PC-3 (cell line): Measurements from ENCODE around the gene EPS8.

Source experiments
- CTCF ChIP-seq: fragments of 300-600 bp; sonication (generic); conservative IDR thresholded peaks from 2 replicates; pipeline ENCODE4 v1.5.1; 2017; ENCODE audit warnings: antibody characterized with exemption, low read depth, mild to moderate bottlenecking, low read length
- EZH2phosphoT487 ChIP-seq: fragments of 300-600 bp; sonication (generic); IDR thresholded peaks from 2 replicates; pipeline ENCODE4 v1.6.1; 2018; ENCODE audit warnings: mild to moderate bottlenecking, antibody characterized with exemption, low read length, borderline replicate concordance

GRCh38 chr12:15672671-15673270, 116.4 kb downstream of the EPS8 start:
- no peak for TF ChIP-seq CTCF
- no peak for TF ChIP-seq EZH2phosphoT487
